GM19025 (cell line): Measurements from ENCODE around the gene ANKRD42.
"Not testable (repeated sequence)": the region's sequence is repeated elsewhere in the genome, so short reads cannot be mapped to it uniquely, and the experiment has no call there.

Experiments
- ATAC-seq: cut with Tn5 transposase; IDR thresholded peaks from one replicate; pipeline ENCODE4 v1.9.1; 2021; ENCODE audit warnings: mild to moderate bottlenecking, low read depth, moderate library complexity; ENCODE audit not compliant: unreplicated experiment

Gene ANKRD42

DNA sequence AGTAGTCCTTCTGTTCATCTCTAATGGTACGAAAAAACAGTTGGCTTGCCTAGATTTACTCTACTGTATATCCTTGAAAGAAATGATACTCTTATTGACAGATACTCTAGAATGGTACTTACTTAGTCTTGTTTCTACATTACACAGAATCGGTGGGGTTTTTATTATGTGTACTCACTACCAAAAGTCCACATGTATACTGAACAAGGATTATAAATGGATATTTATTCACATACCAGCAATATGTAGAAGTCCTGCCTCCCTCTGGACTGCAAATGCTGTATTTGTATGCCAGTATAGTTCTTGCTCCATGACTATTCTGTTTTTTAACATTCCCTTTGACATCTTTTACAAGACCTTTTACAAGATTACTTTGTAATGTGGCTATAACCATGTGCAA is 22.6 kb upstream of the ANKRD42 start:
- ATAC-seq = no peak

DNA sequence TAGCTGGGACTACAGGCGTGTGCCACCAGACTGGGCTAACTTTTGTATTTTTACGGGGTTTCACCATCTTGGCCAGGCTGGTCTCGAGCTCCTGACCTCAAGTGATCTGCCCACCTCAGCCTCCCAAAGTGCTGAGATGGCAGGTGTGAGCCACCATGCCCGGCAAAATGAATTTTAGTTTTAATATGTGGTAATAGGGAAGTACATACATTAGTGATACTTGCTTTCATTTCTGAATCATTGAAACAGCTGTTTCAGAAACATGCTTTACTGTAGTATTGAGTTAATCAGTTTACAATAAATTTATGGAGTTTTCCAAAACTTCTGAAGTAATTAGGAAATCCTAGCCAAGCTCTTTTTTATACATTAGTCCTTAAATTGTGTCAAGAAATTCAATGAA is 21.0 kb upstream of the ANKRD42 start:
- ATAC-seq = no peak

GRCh38 chr11:83174008-83174407 is 19.5 kb upstream of the ANKRD42 start:
- no peak for ATAC-seq

DNA sequence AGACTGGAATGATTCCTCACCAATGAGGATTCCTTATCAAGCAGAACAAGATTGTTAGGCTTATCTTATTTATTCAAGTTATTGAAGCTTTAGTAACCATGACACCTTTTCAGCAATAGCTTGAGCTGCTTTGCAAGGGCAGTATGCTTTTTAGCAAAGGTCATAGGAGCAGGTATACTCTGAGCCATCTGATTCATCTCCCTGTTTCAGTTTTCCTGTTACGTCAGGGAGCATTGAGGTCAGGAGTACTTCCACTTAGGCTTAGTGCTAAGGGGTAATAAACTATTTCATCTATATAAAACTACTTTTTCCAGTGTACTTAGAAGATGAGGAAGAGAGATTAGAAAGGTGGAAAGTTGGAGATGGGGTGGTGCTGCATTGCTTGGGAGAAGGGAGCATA is 17.7 kb upstream of the ANKRD42 start:
- ATAC-seq = no peak

DNA sequence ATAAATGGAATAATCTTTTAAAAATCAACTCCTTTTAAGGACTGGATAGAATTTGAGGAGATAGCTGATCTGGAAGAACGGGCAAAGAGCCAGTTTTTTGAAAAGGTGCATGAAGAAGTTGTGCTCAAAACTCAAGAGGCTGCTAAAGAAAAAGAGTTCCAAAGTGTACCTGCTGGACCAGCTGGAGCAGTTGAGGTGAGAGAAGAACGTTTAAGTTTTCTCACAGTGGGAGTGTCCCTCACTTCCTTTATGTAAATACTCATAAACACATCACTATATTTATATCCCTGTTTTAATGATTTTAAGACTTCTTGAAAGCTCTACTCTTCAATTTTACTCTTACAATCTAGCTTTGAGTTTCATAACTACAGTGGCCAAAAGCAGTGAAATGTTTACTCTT is 11.7 kb upstream of the ANKRD42 start:
- ATAC-seq = no peak

GRCh38 chr11:83185767-83186166 is 7.7 kb upstream of the ANKRD42 start:
- ATAC-seq = no peak

DNA sequence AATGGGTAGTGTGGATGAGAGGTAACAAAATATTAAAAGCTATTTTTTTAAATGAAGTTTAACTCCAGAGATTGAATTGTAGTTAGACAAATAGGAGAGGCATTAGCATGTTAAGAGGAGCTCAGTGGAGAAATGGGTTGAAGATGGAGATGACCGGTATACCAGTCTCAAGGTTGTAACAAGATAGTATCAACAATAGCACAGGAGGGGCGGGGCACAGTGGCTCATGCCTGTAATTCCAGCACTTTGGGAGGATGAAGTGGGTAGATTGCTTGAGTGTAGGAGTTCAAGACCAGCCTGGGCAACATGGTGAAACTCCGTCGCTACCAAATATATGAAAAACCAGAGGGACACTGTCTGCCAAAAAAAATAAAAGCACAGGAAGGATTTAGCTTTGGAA is 6.0 kb upstream of the ANKRD42 start:
- no peak for ATAC-seq

DNA sequence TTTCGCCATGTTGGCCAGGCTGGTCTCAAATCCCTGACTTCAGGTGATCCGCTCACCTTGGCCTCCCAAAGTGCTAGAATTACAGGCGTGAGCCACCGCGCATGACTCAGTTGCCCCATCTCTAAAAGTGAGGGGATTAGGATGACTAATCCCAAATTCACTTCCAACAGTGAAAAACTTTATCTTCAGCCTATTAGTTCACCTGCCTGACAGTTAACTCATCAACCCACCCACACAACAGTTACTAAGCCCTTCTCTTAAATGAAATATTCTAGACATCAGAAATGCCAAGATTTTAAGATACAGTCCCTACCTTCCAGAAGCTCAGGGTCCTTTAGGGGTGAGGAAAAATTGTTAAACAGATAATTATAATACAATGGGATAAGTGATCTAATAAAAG is 2.0 kb upstream of the ANKRD42 start:
- ATAC-seq = no peak

- no peak for ATAC-seq
Measured at GRCh38 chr11:83191986-83192385, 1.5 kb upstream of the ANKRD42 start.

DNA sequence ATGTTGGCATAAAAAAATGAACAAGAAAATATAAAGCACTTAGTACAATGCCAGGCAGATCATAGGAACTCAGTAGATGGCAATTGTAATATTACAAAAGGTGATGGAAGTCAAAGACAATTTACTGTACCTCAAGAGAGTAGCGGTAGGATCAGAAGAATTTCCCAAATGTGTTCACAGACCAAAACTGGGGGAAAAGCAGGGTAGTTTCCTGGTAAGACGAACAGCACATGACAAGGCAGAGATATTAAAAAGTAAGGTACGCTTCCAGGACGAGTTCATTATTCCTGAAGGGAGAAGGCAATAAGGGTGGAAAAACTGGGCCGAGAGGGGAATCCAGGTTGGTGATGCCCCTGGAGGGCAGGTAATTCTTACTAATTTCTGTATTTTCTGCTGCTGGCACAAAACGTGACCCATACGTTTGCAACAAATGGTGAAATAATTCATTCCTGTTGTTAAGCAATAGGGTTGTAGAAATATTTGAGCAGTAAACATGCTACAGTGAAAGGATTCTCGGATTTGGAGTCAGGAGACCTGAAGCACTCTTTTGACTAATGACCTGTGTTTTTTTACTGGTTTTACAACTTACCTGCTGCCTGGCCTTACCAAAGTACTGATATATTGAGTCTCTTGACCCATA is 786 bp upstream of the ANKRD42 start:
- ATAC-seq = no peak

DNA sequence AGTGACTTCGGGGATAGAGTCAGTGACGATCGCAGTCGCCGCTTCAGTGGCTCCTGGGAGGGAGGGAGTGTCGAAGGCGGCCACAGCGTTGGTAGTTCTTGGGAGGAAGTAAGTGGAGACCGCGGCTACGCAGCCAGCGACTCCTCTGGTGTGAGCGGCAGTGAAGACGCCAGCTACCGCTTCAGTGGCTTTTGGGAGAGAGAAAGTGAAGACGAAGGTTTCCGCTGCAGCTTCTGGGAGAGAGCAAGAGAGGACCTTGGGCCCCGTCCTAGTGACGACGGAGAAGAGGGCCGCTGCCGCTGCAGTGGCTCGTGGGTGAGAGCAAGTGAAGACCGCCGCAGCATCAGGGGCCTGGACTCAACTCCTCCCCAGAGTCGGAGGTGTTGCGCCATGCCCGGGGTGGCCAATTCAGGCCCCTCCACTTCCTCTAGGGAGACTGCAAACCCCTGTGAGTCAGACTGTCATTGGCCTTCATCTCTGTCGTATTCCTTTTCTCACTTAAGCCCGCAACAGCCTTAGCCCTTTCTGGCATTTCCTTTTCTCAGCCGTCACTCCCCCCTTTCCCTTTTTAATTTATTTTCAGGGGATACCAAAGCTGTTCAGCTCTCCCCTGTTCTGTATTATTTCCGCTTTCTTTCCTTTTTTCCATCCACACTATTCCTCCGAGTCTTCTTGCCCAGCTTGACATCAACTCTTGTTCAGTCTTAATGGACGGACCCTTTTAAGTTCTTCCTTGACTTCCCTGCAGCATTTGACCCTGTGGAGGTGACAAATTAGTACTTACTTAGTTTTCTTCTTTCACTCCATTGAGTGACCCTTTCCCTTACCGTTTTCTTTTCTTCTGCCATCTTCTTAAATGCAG is 1.0 kb downstream of the ANKRD42 start:
- ATAC-seq = peak; percentile 40

- ATAC-seq = no peak
Measured at GRCh38 chr11:83195143-83195466, 1.6 kb downstream of the ANKRD42 start.

GRCh38 chr11:83195649-83196048 is 2.1 kb downstream of the ANKRD42 start:
- no peak for ATAC-seq

- ATAC-seq = no peak
Measured at GRCh38 chr11:83200035-83200434, 6.5 kb downstream of the ANKRD42 start.

DNA sequence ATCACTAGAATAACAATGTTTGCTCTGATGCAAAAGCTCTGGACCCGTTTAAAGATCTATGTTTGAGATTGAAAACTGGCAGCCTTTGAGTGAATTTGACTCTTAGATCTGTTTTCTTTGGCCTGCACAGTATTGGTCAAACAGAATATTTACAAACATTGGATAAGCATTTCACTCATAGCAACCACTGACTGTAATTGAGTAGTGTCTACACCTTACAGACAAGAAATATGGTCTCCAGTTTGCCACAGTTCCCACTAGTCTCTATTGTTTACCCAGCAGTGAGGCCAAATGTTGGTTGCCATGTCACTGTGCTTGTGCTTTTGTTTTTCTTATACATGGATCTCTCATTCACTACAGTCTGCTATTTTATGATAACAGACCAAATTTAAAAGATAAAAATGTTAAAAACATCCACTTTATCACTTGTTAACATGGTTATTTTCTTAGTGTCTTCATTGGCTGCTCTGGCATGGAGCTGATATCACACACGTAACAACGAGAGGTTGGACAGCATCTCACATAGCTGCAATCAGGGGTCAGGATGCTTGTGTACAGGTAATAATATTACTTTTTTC is 12.2 kb downstream of the ANKRD42 start:
- no peak for ATAC-seq

DNA sequence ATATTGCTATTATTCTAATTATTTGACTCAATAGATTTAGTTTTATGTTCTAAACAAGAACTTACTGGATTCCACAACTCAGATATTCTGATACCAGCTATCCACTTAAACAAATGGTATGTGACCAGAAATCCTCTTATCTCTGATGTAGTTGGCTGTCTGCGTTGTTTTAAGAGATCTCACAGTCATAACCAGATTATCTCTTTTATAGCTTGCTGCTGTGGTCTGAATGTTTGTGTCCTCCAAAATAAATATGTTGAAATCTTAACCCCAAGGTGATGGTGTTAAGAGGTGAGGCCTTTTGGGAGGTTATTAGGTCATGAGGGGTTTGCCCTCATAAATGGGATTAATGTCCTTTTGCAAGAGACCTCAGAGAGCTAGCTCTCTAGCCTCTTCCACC is 12.7 kb downstream of the ANKRD42 start:
- no peak for ATAC-seq

DNA sequence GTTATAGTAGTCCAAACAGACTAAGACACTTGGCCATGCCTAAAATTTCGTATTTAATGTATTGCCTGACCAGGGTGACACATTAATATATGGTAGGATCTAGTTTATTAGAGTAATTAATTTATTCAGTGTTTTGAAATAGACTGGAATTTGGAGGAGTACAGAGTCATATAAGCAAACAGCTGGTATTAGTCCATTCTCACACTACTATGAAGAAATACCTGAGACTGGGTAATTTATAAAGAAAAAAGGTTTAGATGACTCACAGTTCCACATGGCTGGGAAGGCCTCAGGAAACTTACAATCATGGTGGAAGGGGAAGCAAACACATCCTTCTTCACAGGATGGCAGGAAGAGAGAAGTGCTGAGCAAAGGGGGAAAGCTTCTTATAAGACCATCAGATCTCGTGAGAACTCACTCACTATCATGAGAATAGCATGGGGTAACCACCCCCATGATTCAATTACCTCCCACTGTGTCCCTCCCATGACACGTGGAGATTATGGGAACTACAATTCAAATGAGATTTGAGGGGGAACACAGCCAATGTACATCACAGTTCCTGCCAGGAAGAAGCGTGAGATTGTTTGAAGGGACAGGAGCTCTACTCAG is 13.4 kb downstream of the ANKRD42 start:
- ATAC-seq = not testable (repeated sequence)

- ATAC-seq = no peak
Measured at GRCh38 chr11:83219095-83219494, 25.6 kb downstream of the ANKRD42 start.

GRCh38 chr11:83220260-83220659 is 26.7 kb downstream of the ANKRD42 start:
- no peak for ATAC-seq

DNA sequence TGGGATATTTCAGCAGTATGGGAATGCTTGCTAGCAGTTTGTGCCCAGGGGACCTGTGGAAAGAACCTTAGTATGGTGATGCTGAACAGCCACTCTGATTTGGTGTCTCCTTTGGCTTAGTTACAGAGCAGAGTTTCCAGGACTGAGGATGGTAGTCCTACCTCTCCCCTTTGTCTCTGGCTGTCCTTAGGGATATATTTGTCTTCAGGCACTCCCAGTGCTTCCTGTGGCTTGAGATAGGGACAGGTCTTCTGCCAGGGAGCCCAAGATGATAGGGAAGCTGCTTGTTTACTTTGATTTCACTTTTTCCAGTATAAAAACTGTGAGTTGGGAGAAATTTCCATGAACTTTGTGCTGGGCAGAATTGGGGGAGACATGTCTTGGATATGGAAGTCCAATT is 28.2 kb downstream of the ANKRD42 start:
- ATAC-seq = no peak

DNA sequence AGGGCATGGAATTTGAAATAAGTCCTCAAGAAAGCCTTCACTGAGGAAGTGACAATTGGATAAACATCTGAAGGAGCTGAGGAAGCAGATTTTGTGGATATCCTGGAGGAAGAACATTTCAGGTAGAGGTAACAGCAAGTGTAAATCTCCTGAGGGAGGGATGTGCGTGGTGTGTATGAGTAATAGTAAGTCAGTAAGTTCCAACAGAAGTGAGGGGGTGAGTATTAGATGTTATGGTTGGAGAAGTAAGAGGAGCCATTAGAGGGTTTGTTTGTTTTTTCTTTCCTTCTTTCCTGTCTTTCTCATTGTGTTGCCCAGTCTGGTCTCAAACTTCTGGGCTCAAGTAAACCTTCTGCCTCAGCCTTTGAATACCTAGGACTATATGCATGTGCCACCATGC is 29.0 kb downstream of the ANKRD42 start:
- no peak for ATAC-seq

- ATAC-seq = no peak
Measured at GRCh38 chr11:83223457-83223856, 29.9 kb downstream of the ANKRD42 start.
